HCT116 (cell line): ENCODE results near the gene NMRAL1. TPM values are rescaled to one million over a fixed set of nuclear protein-coding genes. Genes with fewer than 3 reads are reported as not detected.

Experiments used
- ATAC-seq: fragments of 200-7000 bp; cut with Tn5 transposase; 2 replicates; pipeline ENCODE4 v1.9.1; 2020; ENCODE audit warnings: mild to moderate bottlenecking, moderate library complexity
- BruUV-seq: library from RNA; stranded (reverse); fragments of 400-500 nt; replicated peaks from 2 replicates; lab custom pipeline; 2021; lab: Mats Ljungman, UMichigan
- CTCF ChIA-PET: fragments of 300-600 bp; sonication (Branson Sonifier 250); formaldehyde crosslinking; loops from one replicate; lab custom pipeline; 2021; ENCODE audit warnings: antibody characterized with exemption; lab: Charles Lee
- POLR2A ChIA-PET: fragments of 300-600, 350-600 bp; sonication (Branson Sonifier 250); formaldehyde crosslinking; loops from one replicate; lab custom pipeline; 2021; ENCODE audit warnings: antibody characterized with exemption; lab: Charles Lee
- RAD21 ChIA-PET, 2 experiments: fragments of 300-600 bp; sonication (Branson Sonifier 250); formaldehyde crosslinking; loops; one replicate each; lab custom pipeline; 2023; ENCODE audit warnings: low total read pairs in 2 of 2; ENCODE audit not compliant: uncharacterized antibody in 2 of 2, unreplicated experiment in 2 of 2, low non-redundant PET in 1 of 2; lab: Charles Lee
- DNase-seq: peaks from one replicate; pipeline ENCODE4 v3.0.0-alpha.2; 2010; ENCODE audit warnings: low read depth, low spot score
- H2AFZ ChIP-seq: fragments of 200-600 bp; shearing (Covaris generic), sonication (generic); 2 replicates; pipeline ENCODE4 v1.6.1; 2017; ENCODE audit warnings: low read depth, mixed run types, mixed read lengths, antibody characterized with exemption, low read length; ENCODE audit not compliant: poor library complexity, severe bottlenecking
- H3K27ac ChIP-seq: 2 replicates; pipeline ENCODE4 v1.5.1; 2012; ENCODE audit warnings: low read depth, low read length
- H3K27me3 ChIP-seq: fragments of 200-600 bp; sonication (generic); 2 replicates; pipeline ENCODE4 v1.6.1; 2016; ENCODE audit warnings: mixed run types, low read length, mixed read lengths; ENCODE audit not compliant: insufficient read depth
- H3K36me3 ChIP-seq, 2 experiments: fragments of 200-500 bp in 1 of 2; fragments of 200-600 bp in 1 of 2; sonication (Bioruptor generic) in 1 of 2; sonication (generic) in 1 of 2; 2 replicates each; pipeline versions ENCODE4 v1.5.1 to v1.6.1; 2014 to 2016; ENCODE audit warnings: low read length in 2 of 2, inconsistent platforms in 1 of 2, mixed read lengths in 1 of 2, mixed run types in 1 of 2; ENCODE audit not compliant: insufficient read depth in 2 of 2, control insufficient read depth in 1 of 2
- H3K4me1 ChIP-seq, 2 experiments: fragments of 200-600 bp in 1 of 2; sonication (generic) in 1 of 2; 2 replicates each; pipeline versions ENCODE4 v1.5.1 to v1.6.1; 2012 to 2017; ENCODE audit warnings: low read length in 2 of 2, inconsistent platforms in 1 of 2, mild to moderate bottlenecking in 1 of 2, mixed read lengths in 1 of 2, mixed run types in 1 of 2, moderate library complexity in 1 of 2; ENCODE audit not compliant: insufficient read depth in 2 of 2, control insufficient read depth in 1 of 2
- H3K4me2 ChIP-seq: fragments of 200-600 bp; sonication (generic); 2 replicates; pipeline ENCODE4 v1.6.1; 2017; ENCODE audit warnings: mixed run types, low read length, mixed read lengths
- H3K4me3 ChIP-seq, 2 experiments: fragments of 200-600 bp in 1 of 2; sonication (generic) in 1 of 2; replicated peaks in 1 of 2; 2 replicates each; pipeline ENCODE4 v1.5.1; 2011 to 2016; ENCODE audit warnings: low read length in 2 of 2, control low read depth in 1 of 2, low read depth in 1 of 2, mild to moderate bottlenecking in 1 of 2, mixed read lengths in 1 of 2, mixed run types in 1 of 2
- H3K79me2 ChIP-seq: fragments of 200-600 bp; sonication (generic); 2 replicates; pipeline ENCODE4 v1.6.1; 2017; ENCODE audit warnings: mild to moderate bottlenecking, mixed run types, low read length, moderate library complexity, mixed read lengths; ENCODE audit not compliant: insufficient read depth
- H3K9ac ChIP-seq: fragments of 200-600 bp; sonication (generic); 2 replicates; pipeline ENCODE4 v1.6.1; 2016; ENCODE audit warnings: low read length, mixed read lengths
- H3K9me2 ChIP-seq: fragments of 200-600 bp; sonication (generic), shearing (Covaris generic); 2 replicates; pipeline ENCODE4 v1.6.1; 2017; ENCODE audit warnings: mixed run types, mild to moderate bottlenecking, moderate library complexity; ENCODE audit not compliant: insufficient read depth
- H3K9me3 ChIP-seq, 2 experiments: fragments of 200-500 bp in 1 of 2; fragments of 200-600 bp in 1 of 2; sonication (Bioruptor generic) in 1 of 2; sonication (generic) in 1 of 2; 2 replicates each; pipeline ENCODE4 v1.6.1; 2014 to 2017; ENCODE audit warnings: low read length in 2 of 2, mixed read lengths in 2 of 2, inconsistent platforms in 1 of 2, low read depth in 1 of 2, mild to moderate bottlenecking in 1 of 2, mixed run types in 1 of 2, moderate library complexity in 1 of 2; ENCODE audit not compliant: control insufficient read depth in 1 of 2, insufficient read depth in 1 of 2
- H4K20me1 ChIP-seq: fragments of 200-600 bp; sonication (generic), shearing (Covaris generic); 2 replicates; pipeline ENCODE4 v1.6.1; 2017; ENCODE audit warnings: mixed run types, mild to moderate bottlenecking, moderate library complexity; ENCODE audit not compliant: insufficient read depth
- REST ChIP-seq: IDR thresholded peaks from 2 replicates; pipeline ENCODE4 v1.6.1; 2012; ENCODE audit warnings: low read depth
- SRF ChIP-seq: IDR thresholded peaks from 2 replicates; pipeline ENCODE4 v1.6.1; 2012; ENCODE audit warnings: low read depth
- YY1 ChIP-seq: IDR thresholded peaks from 2 replicates; pipeline ENCODE4 v1.6.1; 2011; ENCODE audit warnings: low read length, low read depth, moderate library complexity, mild to moderate bottlenecking; ENCODE audit not compliant: insufficient replicate concordance; ENCODE audit errors: extremely low read depth
- intact Hi-C: fragments of 100-400 bp; cut with micrococcal nuclease; formaldehyde crosslinking; loops from 2 replicates; pipeline ENCODE4 v1.10.0; 2022
- total RNA-seq: library from RNA; stranded (reverse); gene quantifications from one replicate; pipeline ENCODE4 v1.2.1, GENCODE V29; 2021; ENCODE audit not compliant: unreplicated experiment

NMRAL1 gene
- total RNA-seq, 1 experiment from 2014 or later = 76.7 TPM

- peaks cover 30 to 45% of the 10 kb centered on the region in 2 experiments for H3K36me3 ChIP-seq
- H3K4me3 ChIP-seq = no peak overlapping the region
- H4K20me1 ChIP-seq = peaks cover 4% of the 10 kb centered on the region; the same call in 1 of the 2 replicates
- DNase-seq (no peak), ATAC-seq (no peak; the same call in 1 of the 2 replicates)
- intact Hi-C loops = loop anchor here (10.0 kb wide), 1 partner anchor 144 kb away; no protein-coding TSS in a partner anchor
- H3K9ac ChIP-seq = no peak overlapping the region
- no peak overlapping the region for H3K27ac ChIP-seq
- ChIA-PET CTCF (interaction anchor here (1.4 kb wide), 1 partner anchor 75 kb away, joined by 3 read pairs; no protein-coding TSS in a partner anchor), RAD21 (no interaction called here), POLR2A (no interaction called here)
- no peak overlapping the region for H2AFZ ChIP-seq
- H3K9me2 ChIP-seq = no peaks in the 10 kb centered on the region
- no peaks in the 10 kb centered on the region for H3K27me3 ChIP-seq
- H3K4me2 ChIP-seq = no peak overlapping the region
- peaks cover 6% of the 10 kb centered on the region; the same call in 1 of the 2 replicates for H3K79me2 ChIP-seq
- TF ChIP-seq SRF (no peak), YY1 (no peak), REST (no peak)
- H3K4me1 ChIP-seq = peaks cover 0 to 8% of the 10 kb centered on the region in 2 experiments; a peak in 1 of 4 replicates
- no peaks in the 10 kb centered on the region for H3K9me3 ChIP-seq
- BruUV-seq = no TSS peak
Observed at GRCh38 chr16:4510747-4511426, 36.5 kb upstream of the NMRAL1 start.
